H1 (cell line): Measurements from ENCODE around the gene COQ8B. TPM values are rescaled to one million over a fixed set of nuclear protein-coding genes. Genes with fewer than 3 reads are reported as not detected.

Experiments used
- HDAC2 ChIP-seq, 2 experiments: fragments of 300-600 bp in 1 of 2; sonication (generic) in 1 of 2; IDR thresholded peaks; 2 replicates each; pipeline ENCODE4 v1.6.1; 2011 to 2012; ENCODE audit warnings: low read depth in 2 of 2, low read length in 2 of 2, mild to moderate bottlenecking in 2 of 2, moderate library complexity in 2 of 2, borderline replicate concordance in 1 of 2, inconsistent platforms in 1 of 2
- MAX ChIP-seq: IDR thresholded peaks from 2 replicates; pipeline ENCODE4 v1.6.1; 2012; ENCODE audit warnings: inconsistent platforms
- polyA plus RNA-seq, 7 experiments: library from polyadenylated mRNA; depleted of rRNA in 3 of 7; stranded (reverse) in 5 of 7; unstranded in 2 of 7; fragments of >200 nt in 5 of 7; fragments of 200-250 nt in 2 of 7; gene quantifications; 1 replicate in 5 of 7; 2 replicates in 1 of 7; 4 replicates in 1 of 7; pipeline versions ENCODE4 v1.2.1 to v1.2.3, GENCODE V29; 2011 to 2013; ENCODE audit warnings: missing spikeins in 2 of 7, mixed read lengths in 2 of 7
- total RNA-seq: library from RNA; stranded (reverse); fragmentation: NEBNext Ultra II Directional; extraction: Animal tissue kit (Norgen Biotek cat#: 25700); gene quantifications from 2 replicates; pipeline ENCODE4 v1.2.1, GENCODE V29; 2021

Gene COQ8B
- total and polyA plus RNA-seq, 2 of the 8 experiments (the other 6 are each of a cell fraction or from before 2014, with no cell fraction given) = 41.7 to 46.1 TPM

GRCh38 chr19:40662925-40663694, 53.6 kb downstream of the COQ8B start (continued):
- TF ChIP-seq MAX (peak; percentile 99), HDAC2 (IDR thresholded peaks at IDR 0.05; ENCODE audit: borderline replicate concordance in 1 of 2, low read depth in 2 of 2, low read length in 2 of 2) (peak in 1 of 2 experiments; percentile 63; a peak in 1 of 4 replicates)
- TF ChIP-seq, all 59 proteins: peak for 15
